SKM-1 (cell line): ENCODE data around the gene INO80.
"Not testable (repeated sequence)": the region's sequence is repeated elsewhere in the genome, so short reads cannot be mapped to it uniquely, and the experiment has no call there.

Source experiments
- DNase-seq: peaks from one replicate; lab custom pipeline; 2025; ENCODE audit not compliant: unreplicated experiment; lab: John Stamatoyannopoulos, UW

Gene INO80

DNA sequence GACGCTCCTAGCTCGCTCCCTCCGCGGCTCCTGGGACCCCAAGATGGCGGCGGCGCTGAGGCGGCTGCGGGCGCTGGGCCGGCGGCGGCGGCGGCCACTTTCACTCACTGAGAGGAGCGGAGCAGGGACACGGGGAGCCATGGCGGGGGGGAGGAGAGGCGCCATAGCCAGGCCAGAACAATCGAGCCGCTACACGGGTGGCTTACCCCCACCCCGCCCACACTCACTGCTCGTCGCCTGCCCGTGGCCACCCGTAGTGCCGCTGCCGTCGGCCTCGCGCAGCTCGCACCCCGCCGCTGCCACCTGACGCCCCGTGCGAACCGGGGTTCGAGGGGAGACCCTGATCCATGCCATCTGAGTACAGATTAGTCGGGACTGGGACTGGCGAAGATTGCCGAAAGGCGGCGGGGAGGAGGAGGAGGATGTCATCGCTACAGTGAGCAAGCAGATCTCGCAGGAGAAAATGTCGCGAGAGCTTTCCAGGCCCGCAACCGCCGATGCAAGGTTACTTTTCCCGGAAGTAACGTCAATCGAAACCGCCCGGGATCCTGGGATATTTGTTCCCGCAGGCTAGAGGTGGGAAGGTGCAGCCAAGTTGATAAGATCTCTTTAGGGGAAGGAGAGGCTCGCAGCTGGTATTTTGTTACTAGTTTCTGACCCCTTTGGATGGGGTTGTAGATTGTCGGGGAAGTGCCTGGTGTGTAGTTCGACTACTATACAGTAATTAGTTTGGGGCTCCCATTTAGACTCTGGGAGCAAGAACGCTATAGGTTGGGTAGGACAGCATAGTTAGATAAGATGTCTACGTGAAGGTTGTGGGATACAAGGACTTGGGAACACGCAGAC lies at the start of gene INO80:
TSS of gene INO80 (minus strand) at position 165 of the 846 bp plus-strand sequence. CDS start 19,970 bp downstream, outside the sequence.
- DNase-seq: peak; percentile 91

DNA sequence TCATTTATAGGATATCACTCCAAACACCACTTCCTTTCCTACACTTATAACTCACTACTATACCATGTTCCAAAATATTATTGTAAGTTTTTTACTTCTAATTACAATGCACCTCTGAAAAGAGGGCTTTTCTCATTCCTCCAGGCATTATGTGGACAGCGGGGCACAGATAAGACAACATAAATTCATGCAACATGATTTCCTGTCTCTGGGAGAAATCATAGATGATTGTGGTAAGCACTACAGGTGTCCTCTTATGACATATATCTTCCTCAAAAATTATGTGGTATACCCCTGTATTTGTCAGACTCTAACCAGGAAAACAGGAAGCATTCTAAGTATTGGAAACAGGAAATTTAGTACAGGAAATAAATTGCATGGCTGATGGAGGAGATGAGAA lies 45.7 kb upstream of the INO80 start:
- no peak for DNase-seq

GRCh38 chr15:41161336-41161735 lies 45.3 kb upstream of the INO80 start:
- DNase-seq: no peak

DNA sequence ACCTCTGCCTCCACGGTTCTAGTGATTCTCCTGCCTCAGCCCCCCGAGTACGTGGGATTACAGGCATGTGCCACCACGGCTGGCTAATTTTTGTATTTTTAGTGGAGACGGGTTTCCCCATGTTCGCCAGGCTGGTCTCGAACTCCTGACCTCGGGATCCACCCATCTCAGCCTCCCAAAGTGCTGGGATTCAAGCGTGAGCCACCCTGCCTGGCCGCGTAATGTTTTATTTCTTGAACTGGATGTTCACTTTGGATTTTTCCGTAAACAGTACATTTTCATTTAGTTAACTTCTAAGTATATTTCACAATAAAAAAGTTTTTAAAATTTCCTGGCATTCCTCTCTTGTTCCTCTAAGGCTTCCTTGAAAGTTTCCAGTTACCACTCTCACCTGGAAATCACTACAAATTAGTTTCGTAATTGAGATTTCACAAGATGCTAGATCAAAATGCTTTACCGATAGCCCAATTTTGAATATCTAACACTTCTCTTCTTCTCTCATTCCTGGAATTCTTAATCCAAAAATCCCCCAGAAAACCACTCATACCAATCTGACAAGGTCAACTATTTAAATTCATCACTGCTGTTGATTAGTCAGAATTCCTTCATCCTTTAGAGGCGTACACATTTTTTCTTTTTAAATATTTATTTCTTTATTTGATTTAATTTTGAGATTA lies 44.7 kb upstream of the INO80 start:
- DNase-seq: no peak

DNA sequence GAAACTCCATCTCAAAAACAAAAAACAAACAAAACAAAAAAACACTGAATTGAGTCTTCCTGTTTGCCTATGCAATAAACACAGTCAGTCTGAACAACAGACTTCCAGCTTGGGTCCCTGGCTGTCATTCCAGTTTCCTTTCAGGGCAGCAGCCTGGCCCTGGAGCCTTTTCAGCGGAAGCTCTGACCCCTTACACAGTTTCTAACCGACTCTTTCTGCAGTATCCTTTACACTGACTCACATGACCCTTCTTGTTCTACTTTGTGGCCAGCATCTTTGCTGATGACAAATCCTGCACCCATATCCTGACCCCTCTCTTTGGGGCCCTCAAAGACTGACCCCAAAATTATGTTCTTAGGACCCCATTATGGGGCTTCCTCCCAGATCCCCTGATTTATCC lies 38.3 kb upstream of the INO80 start:
- DNase-seq: no peak

DNA sequence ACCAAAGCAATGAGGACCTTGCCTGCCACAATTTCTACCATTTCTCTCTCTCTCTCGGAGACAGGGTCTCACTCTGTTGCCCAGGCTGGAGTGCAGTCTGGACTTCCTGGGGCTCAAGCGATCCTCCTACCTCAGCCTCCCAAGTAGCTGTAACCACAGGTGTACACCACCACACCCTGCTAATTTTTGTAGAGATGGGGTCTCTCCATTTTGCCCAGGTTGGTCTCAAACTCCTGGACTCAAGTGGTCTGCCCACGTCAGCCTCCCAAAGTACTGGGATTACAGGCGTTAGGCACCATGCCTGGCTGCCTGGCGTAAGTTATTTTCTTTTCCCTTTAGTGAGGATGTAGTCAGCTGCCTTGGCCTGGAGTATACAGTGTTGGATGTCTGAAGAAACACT lies 37.7 kb upstream of the INO80 start:
- no peak for DNase-seq

- no peak for DNase-seq
Observed at GRCh38 chr15:41151451-41152005, 35.4 kb upstream of the INO80 start.

DNA sequence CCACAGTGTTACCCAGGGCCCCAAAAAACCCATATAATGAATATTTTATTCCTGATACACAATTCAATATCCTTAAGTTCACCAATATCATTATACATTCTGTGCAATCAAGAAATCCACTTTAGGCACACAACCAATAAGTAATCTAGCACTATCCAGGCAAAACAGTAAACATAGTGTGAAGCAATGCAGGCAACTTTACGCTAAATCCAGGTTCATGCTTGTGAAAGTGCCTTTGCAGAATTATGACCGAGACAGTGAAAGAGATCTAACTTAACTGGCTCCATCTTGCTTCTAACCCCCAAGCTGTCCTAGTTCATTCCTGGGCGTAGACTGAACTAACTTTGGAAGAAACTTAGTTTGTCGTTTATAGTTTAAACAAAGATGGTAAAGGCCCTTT lies 34.2 kb upstream of the INO80 start:
- no peak for DNase-seq

DNA sequence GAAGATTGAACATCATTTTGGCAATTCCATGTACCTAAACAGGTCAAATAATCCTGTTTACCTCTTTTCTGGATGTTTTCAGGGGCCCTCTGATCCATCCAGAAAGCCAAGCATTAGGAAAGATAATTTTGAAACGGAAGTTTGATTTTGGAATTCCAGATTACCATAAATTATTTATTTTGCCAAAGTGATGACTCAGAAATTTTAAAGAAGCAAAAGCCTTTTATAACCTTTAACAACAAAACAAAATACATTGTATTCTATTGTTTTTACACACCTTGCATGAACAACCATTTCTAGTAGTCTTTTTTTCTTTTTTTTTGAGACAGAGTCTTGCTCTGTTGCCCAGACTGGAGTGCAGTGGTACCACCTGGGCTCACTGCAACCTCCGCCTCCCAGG lies 32.0 kb upstream of the INO80 start:
- no peak for DNase-seq

GRCh38 chr15:41139619-41140018 lies 23.5 kb upstream of the INO80 start:
- no peak for DNase-seq

- DNase-seq: not testable (repeated sequence)
Observed at GRCh38 chr15:41139112-41139511, 23.0 kb upstream of the INO80 start.

- not testable (repeated sequence) for DNase-seq
Observed at GRCh38 chr15:41135580-41135979, 19.5 kb upstream of the INO80 start.

DNA sequence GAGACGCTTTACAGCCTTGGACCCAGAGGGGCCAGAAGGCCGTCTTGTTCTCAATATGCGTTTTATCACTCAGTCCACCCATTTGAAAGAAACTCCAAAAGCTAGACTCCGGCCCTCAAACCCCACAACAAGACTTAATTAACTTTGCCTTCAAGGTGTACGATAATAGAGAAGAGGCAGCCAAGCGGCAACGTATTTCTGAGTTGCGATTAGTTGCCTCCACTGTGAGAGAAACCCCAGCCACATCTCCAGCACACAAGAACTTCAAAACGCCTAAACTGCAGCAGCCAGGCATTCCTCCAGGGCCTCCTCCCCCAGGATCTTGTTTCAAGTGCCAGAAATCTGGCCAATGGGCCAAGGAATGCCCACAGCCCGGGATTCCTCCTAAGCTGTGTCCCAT lies 17.4 kb upstream of the INO80 start:
- DNase-seq: no peak

DNA sequence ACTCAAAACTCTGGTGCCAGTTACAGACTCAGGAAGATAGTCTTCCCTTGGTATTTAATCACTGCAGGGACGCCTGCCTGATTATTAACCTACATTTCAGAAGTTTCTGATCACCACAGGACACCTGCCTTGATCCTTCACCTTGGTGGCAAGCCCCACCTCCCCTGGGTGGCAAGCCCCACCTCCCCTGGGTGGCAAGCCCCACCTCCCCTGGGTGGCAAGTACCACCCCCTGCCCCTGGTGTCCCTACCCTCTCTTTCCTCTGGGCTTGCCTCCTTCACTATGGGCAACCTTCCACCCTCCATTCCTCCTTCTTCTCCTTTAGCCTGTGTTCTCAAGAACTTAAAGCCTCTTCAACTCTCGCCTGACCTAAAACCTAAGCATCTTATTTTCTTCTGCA lies 16.0 kb upstream of the INO80 start:
- DNase-seq: not testable (repeated sequence)

DNA sequence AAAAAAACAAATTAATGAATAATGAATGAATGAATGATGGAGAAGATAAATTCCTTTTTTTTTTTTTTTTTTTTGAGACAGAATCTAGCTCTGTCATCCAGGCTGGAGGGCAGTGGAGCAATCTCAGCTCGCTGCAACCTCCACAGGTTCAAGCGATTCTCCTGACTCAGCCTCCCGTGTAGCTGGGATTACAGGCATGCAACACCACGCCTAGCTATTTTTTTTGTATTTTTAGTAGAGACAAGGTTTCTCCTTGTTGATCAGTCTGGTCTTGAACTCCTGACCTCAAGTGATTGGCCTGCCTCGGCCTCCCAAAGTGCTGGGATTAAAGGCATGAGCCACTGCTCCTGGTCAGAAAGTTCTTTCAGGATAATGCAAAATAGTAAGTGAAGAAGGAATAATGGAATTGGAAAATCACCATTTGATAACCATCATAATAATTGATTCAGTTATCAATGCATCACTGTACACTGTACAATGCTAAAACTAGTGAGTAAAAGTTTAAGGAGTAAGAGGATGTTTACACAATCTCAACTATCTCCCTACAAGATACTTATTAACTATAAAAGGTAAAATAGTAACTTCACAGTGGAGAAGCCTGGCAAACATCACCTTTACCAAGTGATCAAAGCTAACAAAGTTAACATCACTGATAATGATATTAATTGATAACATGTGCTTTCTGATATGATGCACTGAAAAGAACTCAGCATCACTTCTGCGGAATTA lies 12.3 kb upstream of the INO80 start:
- DNase-seq: no peak

- DNase-seq: no peak
Observed at GRCh38 chr15:41125931-41126642, 10.0 kb upstream of the INO80 start.

DNA sequence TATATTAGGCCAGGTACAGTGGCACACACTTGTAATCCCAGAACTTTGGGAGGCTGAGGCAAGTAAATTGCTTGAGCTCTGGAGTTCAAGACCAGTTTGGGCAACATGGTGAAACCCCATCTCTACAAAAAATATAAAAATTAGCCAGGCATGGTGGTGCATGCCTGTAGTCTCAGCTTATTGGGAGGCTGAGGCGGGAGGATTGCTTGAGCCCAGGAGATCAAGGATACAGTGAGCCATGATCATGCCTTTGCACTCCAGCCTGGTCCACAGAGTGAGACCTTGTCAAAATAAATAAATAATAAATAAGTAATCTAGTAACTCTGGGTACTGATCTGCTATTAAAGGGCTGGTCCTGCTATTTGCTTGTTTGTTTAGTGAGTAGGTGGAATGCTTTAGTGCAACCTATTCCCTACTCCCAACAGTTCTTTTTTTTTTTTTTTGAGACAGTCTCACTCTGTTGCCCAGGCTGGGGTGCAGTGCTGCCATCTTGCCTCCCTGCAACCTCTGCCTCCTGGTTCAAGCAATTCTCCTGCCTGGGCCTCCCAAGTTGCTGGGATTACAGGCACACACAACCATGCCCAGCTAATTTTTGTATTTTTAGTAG lies 9.1 kb upstream of the INO80 start:
- no peak for DNase-seq

DNA sequence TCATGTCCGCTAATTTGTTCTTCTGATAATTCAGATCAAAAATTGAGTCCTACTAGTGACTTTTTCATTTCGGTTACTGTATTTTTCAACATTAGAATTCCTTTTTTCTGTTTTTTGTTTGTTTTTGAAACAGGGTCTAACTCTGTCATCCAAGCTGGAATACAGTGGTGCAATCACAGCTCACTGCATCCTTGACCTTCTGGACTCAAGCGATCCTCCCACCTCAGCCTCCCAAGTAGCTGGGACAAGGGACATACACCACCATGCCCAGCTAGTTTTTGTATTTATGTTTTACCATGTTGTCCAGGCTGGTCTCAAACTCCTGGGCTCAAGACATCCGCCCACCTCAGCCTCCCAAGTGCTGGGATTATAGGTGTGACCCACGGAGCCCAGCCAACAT lies 8.0 kb upstream of the INO80 start:
- no peak for DNase-seq

- no peak for DNase-seq
Observed at GRCh38 chr15:41122849-41123248, 6.8 kb upstream of the INO80 start.

GRCh38 chr15:41121951-41122350 lies 5.9 kb upstream of the INO80 start:
- no peak for DNase-seq

DNA sequence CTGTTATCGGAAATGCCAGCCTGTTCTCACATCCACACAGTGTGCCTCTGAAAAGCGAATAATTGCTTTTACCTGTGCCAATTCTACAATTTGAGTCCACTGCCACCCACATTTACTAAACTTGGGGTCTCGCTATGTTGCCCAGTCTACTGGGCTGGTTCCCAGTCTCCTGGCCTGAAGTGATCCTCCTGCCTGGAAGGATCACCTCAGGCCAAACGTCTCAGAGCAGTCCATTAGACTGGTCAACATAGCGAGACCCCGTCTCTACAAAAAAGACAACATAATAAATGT lies 827 bp upstream of the INO80 start:
- DNase-seq: no peak
